ENCODE measurements around the gene CNTN5.

The CNTN5 gene

GRCh38 chr11:99171330-99171729, 150.6 kb downstream of the CNTN5 start:
- DNase-seq: no peak

DNA sequence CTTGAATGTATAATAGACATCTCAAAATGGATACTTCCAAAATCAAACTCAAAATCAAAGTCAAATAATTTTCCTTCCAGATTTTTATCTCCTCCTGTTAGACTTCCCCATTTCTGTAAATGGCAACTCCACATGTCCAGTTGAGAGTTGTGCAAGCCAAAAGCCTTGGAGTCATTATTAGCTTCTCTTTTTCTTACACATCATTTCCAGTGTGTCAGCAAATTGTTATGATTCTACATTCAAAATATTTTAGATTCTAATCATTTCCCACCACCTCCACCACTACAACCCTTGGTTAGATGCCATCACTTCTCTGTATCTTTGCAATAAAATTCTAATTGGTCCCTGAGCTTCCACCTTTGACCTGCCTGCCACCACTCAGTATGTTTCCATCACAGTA, 155.7 kb downstream of the CNTN5 start:
- no peak for DNase-seq

GRCh38 chr11:99177446-99177845, 156.7 kb downstream of the CNTN5 start:
- DNase-seq: no peak

GRCh38 chr11:99184146-99184545, 163.4 kb downstream of the CNTN5 start:
- DNase-seq: no peak

GRCh38 chr11:99188221-99188620, 167.5 kb downstream of the CNTN5 start:
- DNase-seq: no peak

GRCh38 chr11:99192716-99193115, 172.0 kb downstream of the CNTN5 start:
- no peak for DNase-seq

- no peak for DNase-seq
Measured at GRCh38 chr11:99197477-99197876, 176.7 kb downstream of the CNTN5 start.

GRCh38 chr11:99198215-99198614, 177.5 kb downstream of the CNTN5 start:
- no peak for DNase-seq

GRCh38 chr11:99199341-99199740, 178.6 kb downstream of the CNTN5 start:
- no peak for DNase-seq

DNA sequence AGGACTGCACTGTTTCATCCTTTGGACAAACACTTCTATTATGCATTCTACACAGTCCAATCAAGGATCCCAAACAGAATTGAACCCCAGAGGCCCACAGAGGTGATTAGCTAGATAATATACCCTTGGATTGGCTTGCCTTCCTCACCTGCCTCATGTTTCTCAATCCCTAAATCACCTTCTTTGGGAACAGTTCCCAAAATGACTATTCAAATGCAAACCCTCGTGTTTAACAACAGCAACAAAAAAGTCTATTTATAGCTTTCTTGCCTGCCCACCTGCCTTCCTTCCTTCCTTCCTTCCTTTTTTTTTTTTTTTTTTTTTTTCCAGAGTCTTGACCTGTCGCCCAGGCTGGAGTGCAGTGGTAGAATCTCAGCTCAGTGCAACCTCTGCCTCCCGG, 180.0 kb downstream of the CNTN5 start:
- no peak for DNase-seq

DNA sequence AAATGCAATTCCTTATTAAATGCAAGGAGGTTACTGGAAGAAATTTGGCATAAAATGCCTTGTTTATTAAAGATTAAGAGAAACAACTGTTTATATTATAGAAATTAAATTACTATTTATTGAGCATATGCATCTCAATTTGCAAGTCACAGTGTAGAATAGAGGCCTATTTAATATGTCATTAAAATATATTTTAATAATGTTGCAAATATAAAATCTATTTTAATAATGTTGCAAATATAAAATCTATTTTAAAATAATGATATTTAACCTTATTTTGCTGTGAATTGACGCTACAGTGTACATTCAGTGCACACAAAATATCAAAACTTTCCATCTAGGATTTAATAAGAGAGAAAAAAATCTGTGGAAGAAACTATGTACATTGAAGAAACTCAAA, 188.1 kb downstream of the CNTN5 start:
- no peak for DNase-seq

- DNase-seq: no peak
Measured at GRCh38 chr11:99229544-99229943, 208.8 kb downstream of the CNTN5 start.

DNA sequence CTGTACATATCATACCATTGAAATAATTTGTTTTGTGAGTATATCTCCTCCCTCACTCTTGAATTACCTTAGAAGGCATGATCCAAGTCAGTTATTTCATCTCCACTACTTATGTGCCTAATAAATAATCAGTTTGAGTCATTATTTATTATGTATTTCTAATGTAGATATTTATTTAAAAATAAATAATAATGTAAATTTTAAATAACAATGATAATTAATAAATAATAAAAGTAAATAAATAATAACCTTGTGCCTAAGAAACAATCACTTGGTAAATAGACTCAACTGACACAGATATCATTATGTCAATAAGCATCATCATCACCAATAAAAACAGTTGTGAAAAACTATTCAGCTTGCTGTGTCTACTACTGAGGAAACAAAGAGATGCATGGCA, 213.8 kb downstream of the CNTN5 start:
- DNase-seq: no peak

- DNase-seq: no peak
Measured at GRCh38 chr11:99238401-99238800, 217.7 kb downstream of the CNTN5 start.

GRCh38 chr11:99240192-99241030, 219.7 kb downstream of the CNTN5 start:
- DNase-seq: no peak

GRCh38 chr11:99241066-99241465, 220.3 kb downstream of the CNTN5 start:
- no peak for DNase-seq

DNA sequence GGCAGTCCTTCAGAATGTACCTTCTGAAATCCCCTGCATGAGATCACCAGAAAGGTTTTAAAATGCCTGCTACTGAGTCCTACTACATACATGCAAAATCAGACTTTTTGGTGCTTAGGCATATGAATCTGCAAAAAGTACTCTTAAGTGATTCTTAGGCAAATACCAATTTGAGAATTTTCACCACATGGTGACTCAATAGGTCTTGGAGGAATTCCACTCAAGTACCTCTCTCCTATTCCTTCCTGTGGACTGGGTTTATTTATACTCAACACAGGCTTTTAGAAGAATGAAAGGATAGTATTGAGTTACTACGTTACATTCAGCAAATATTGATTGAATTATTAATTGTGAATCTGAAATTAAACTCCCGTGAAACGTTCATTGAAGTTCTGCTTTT, 223.9 kb downstream of the CNTN5 start:
- no peak for DNase-seq

DNA sequence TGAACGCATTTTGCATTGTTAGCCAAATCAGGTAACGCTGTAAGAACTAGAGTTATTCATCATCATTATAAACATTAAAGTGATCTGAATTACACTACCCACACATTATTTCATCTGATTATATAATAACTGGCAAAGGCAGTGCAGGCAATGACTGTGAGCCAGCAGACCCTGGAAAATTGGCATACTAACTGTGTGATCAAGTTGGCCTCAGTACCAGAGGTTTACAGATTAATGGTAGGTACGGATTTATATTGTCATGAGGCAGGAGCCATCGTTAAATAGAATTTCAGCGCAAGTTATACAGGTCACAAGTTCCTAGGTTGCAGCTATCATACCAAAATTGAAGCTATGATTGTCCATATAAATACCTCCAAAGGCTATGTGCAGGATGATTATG, 225.4 kb downstream of the CNTN5 start:
- no peak for DNase-seq

DNA sequence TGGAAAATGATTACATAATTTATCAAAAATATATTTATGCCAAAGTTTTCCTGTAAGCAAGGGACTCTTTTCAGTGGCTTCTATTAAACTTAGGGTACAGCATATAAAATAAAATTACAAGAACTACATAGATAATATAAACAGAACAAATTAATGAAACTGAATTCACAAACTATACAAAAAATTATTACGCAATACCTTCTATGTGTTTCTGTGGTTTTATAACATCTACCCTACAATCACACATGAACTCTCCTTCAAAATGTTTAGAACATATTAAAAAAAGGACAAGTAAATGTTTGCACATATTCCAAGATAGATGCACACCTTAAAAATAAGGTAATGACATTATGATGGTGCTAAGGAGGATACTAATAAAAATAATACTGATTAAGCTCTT, 235.9 kb downstream of the CNTN5 start:
- DNase-seq: no peak

DNA sequence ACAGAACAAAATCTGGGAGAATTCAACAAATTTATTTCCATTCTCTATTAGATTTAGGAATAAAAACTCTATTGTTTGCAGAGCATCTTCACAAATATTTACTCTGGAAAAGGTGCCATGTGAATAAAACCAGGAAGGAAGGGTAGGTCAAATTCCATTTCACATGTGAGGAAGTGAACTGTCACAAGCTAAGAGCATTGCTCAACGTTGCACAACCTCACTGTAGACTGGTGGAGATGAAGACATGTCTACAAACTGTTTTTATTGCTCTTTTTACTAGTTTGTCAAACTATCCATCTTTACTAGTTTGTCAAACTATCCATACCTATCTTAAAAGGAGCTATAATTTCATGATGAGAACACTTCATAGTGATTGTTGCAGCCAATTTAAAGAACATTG, 236.4 kb downstream of the CNTN5 start:
- no peak for DNase-seq

DNA sequence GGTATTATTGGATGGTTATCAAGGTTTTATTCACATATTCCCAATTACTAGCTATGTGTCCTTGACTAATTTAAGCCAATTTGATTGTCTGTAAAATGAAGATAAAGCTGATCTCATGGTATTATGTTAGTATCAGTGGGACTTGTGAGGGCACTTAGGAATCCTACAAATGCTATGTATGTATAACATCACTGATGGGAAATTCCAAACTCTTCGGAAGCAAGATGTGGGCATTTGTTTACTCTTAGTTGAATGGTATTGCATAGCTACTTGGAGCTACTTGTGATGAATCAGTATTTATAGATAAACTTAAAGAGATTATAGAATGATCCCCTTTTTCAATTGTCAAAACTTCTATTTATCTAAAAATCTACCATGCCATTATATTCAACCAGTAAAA, 239.9 kb downstream of the CNTN5 start:
- no peak for DNase-seq

DNA sequence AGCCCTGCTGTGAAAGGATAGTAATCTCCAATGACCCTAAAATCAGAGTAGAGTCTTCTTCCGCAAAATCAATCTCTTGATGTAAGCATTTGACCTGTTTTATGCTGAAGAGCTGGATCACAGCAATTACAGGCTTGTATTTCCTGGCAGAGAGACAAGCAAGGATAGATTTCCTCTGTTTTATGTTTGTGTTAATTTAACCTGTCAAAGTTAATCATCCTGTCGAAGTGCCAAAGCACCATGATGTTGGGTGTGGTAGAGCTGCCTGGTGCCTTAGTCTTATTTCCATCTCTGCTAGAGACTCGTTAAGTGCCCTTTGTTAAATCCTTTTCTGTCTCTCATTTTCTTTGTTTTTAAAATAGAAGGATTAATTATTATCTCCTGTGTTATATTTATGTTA, 248.1 kb downstream of the CNTN5 start:
- no peak for DNase-seq

- no peak for DNase-seq
Measured at GRCh38 chr11:99271527-99271926, 250.8 kb downstream of the CNTN5 start.

DNA sequence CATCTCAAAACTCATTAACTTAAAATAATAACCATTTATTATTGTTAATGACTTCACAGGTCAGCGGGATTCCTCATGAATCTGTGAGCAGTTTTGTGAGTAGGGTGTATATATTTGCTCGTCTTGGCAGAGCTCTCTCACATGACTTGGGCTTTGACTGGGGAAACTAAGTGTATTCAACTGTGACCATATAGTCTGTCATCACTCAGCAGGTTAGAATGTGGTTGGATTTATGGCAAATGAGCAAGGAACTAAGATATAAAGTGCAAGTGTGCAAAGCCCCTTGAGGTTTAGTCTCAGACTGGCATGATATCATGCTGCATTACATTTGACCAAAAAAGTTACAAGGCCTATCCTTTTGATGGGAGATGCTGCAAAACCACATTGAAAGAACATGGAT, 254.8 kb downstream of the CNTN5 start:
- DNase-seq: no peak

DNA sequence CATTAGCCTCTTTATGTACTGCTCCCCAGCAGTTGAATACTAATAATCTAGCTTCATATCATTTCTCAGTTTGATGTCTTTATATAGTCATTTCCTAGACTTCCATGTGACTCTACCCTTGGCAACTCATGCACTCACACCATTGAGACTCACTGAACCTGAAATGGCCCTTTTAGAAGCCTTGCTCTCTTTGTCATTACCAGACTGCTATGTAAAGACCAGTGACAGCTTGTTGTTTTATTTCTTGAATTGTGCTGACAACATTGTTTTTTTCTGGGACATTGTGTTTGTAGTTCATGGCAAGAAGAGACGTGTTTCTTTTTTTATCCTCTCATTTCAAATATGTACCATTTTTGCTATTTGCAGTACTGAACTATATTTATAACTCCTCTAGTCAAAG, 256.5 kb downstream of the CNTN5 start:
- DNase-seq: no peak
